HG02970 (cell line): Measurements from ENCODE around the gene MATCAP1.

Experiments used
- ATAC-seq: cut with Tn5 transposase; IDR thresholded peaks from one replicate; pipeline ENCODE4 v1.9.1; 2021; ENCODE audit warnings: mild to moderate bottlenecking, moderate library complexity, moderate number of reproducible peaks; ENCODE audit not compliant: unreplicated experiment, low FRiP score

The MATCAP1 gene

GRCh38 chr16:67183627-67184452 lies at the start of gene MATCAP1:
TSS of gene MATCAP1 (minus strand) at chr16:67183963. CDS start at chr16:67180610, 3,353 bp downstream.
- ATAC-seq = peak; percentile 88

DNA sequence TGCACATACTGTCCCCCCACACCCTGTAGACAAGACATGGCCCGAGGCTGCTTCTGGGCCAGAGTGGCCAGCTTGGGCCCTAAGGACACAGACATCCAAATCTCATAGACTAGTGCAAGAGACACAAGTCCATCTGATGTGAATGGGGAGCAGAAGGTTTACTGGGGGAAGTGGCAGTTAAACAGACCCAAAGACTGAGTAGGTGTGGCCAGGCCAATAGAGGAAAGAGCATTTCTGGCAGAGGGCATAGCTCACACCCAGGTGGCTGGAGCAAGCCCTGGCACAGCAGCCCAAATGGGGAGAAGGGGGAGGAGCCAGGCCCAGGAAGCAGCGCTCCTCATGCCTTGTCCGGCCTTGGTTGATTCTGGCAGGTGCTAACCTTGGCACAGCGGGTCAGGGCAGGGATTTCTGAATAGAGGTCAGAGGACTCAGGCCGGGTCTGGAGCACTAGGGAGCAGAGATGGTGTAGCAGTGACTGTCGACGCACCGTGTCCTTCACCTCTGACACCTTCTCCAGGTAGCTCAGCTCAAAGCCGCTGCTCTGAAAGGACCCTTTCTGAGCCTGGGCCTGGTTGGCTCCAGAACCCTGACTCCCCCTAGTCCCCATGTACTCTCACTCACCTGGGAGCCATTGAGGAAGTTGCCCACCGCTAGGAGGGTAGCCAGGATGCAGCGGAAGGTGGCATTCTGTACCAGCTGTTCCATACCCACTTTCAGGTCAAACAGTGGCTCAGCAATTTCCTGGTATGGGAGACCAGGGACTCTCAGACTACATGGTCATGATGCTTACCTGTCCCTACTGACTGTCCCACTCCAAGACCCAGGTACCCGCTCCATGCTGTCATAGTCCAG lies 47.3 kb upstream of the MATCAP1 start:
- no peak for ATAC-seq

GRCh38 chr16:67229906-67230808 lies 46.4 kb upstream of the MATCAP1 start:
- ATAC-seq = no peak

GRCh38 chr16:67228905-67229304 lies 45.1 kb upstream of the MATCAP1 start:
- ATAC-seq = no peak

- ATAC-seq = no peak
Observed at GRCh38 chr16:67228034-67228785, 44.4 kb upstream of the MATCAP1 start.

DNA sequence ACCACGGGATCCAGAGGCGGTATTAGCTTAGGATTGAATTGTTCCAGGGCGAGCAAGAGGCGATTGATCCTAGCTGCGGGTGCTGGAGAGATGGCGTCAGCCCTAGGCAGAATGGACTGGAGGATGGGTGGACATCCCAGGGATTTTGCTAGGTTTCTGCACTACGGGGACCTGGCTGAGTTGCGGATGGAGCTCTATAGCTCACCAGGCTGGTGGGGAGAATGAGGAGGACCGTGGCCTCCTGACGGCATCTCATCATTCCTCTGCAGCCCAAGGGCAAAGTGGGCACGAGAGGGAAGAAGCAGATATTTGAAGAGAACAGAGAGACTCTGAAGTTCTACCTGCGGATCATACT lies 43.8 kb upstream of the MATCAP1 start:
- no peak for ATAC-seq

GRCh38 chr16:67226804-67227566 lies 43.2 kb upstream of the MATCAP1 start, which contains the start of gene TMEM208:
TSS of gene TMEM208 (plus strand) at chr16:67227130. CDS start at chr16:67227219, 89 bp downstream.
- peak; percentile 86 for ATAC-seq

DNA sequence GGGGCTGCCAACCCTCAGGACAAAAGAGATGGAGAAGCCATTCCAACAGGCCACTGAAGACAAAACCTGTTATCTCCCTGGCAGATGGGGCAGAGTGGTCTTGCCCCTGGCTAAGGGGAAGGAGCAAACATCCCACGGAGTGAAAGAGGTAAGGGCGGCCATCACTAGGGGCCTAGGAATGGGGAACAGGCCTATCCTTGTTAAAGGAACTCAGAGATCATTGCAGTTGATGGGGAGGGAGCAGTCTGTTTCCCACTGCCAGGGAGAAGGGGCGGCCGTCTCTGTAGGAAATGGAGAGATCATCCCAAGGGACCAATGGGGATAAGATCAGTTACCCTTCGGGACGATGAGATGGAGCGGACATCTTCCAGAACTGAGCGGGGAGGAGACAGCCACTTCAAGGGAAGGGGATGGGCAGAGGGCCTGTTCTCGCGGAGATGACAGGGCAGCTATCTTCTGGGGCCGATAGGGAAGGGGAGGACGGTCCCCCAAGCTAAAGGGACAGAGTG lies 42.6 kb upstream of the MATCAP1 start:
- ATAC-seq = no peak

DNA sequence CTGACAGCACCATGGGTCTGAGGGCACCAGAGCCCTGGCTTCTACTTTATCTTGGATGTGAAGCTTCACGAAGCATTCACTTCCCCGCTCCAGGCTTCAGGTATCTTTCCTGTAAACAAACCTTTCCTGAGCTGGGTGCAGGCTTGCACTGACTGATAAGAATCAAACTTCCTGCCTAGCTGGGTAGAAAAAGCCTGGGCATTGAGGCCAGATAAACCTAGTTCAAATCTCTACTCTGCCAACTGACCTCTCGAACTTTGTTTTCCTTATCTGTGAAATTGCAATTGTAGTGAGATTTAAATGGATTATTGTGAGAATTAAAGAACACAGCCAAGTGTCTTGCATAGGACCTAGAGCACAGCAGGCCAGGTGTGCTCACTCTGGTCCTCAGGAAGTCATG lies 40.2 kb upstream of the MATCAP1 start:
- ATAC-seq = no peak

- ATAC-seq = no peak
Observed at GRCh38 chr16:67216612-67217490, 33.1 kb upstream of the MATCAP1 start.

GRCh38 chr16:67215706-67216105 lies 31.9 kb upstream of the MATCAP1 start:
- ATAC-seq = no peak

DNA sequence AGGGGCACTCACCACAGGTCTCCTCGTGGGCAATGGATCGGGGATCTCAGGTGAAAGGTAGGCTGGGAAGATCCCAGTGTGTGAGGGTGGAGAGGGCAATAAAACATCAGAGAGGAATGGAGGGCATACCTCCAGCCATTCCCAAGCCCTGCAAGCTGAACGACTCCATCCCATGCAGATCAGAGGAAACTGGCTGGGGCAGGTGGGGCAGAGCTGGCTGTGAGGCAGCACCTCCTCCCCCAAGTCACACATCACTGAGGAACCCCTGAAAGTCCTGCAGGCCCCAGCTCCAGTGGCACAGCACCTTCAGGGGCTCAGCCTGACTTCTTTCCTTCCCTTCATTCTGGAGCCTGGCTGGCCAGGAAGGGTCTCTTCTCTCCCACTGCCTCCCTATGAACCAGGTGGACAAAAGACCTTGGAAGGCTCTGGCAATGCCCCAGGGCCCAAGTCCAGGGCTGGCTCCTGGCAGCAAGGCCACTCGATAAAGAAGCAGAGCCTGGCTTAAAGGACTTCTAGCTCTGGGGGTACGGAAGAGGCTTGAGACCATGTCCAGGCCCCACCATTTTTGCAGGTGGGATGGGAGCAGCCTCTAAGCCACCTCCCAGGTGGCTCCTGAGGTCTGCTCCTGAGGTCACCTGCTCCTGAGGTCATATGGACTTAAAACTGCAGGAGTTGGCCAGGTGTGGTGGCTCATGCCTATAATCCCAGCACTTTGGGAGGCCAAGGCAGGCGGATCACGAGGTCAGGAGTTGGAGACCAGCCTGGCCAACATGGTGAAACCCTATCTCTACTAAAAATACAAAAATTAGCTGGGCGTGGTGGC lies 29.6 kb upstream of the MATCAP1 start:
- ATAC-seq = no peak

DNA sequence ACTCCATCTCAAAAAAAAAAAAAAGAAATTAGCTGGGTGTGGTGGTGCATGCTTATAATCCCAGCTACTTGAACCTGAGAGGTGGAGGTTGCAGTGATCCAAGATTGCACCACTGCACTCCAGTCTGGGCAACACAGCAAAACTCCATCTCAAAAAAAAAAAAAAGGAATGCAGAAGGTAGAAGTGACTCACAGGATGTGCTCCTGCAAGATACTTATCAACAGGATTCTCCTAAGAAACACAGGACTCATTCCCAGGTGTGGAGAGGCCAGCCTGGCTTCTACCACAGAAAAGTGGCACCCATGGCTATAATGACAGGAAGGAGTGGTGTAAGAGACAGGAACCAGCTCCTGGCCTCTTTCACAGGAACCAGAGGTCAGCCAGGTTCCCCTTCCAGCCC lies 29.0 kb upstream of the MATCAP1 start:
- no peak for ATAC-seq

- ATAC-seq = no peak
Observed at GRCh38 chr16:67211674-67212073, 27.9 kb upstream of the MATCAP1 start.

GRCh38 chr16:67210069-67210937 lies 26.5 kb upstream of the MATCAP1 start:
- ATAC-seq = no peak

- ATAC-seq = no peak
Observed at GRCh38 chr16:67209565-67209964, 25.8 kb upstream of the MATCAP1 start.
